HG03066 (cell line): Measurements from ENCODE around the gene TSPYL2.
A peak's percentile ranks its signal among the peaks of the same experiment; 100 is the strongest.

ENCODE experiments used
- ATAC-seq: cut with Tn5 transposase; IDR thresholded peaks from one replicate; pipeline ENCODE4 v1.9.1; 2021; ENCODE audit warnings: low read depth; ENCODE audit not compliant: unreplicated experiment

Gene TSPYL2

GRCh38 chrX:53078943-53079342, 3.2 kb upstream of the TSPYL2 start:
- ATAC-seq, result no peak

GRCh38 chrX:53080628-53081580, 1.3 kb upstream of the TSPYL2 start:
- ATAC-seq, result no peak

- peak; percentile 7 for ATAC-seq
These were observed 828 bp downstream of the TSPYL2 start for GRCh38 chrX:53082773-53083616.

- ATAC-seq, result no peak
These were observed 1.9 kb downstream of the TSPYL2 start for GRCh38 chrX:53084043-53084570.

GRCh38 chrX:53084863-53085262, 2.7 kb downstream of the TSPYL2 start:
- no peak for ATAC-seq

GRCh38 chrX:53085661-53086229, 3.6 kb downstream of the TSPYL2 start:
- ATAC-seq, result no peak

GRCh38 chrX:53086464-53086863, 4.3 kb downstream of the TSPYL2 start:
- ATAC-seq, result no peak

- ATAC-seq, result no peak
These were observed 5.2 kb downstream of the TSPYL2 start for GRCh38 chrX:53087388-53087831.

GRCh38 chrX:53088136-53088974, 6.2 kb downstream of the TSPYL2 start:
- ATAC-seq, result no peak

- ATAC-seq, result no peak
These were observed 7.2 kb downstream of the TSPYL2 start for GRCh38 chrX:53089224-53089842.

GRCh38 chrX:53089925-53090324, 7.8 kb downstream of the TSPYL2 start:
- ATAC-seq, result no peak

GRCh38 chrX:53091354-53091753, 9.2 kb downstream of the TSPYL2 start:
- no peak for ATAC-seq

GRCh38 chrX:53093177-53093655, 11.0 kb downstream of the TSPYL2 start:
- ATAC-seq, result peak; percentile 56

GRCh38 chrX:53093748-53094581, 11.8 kb downstream of the TSPYL2 start, which contains the start of gene KANTR:
TSS of gene KANTR (plus strand) at chrX:53094142. CDS start at chrX:53124273, 30,131 bp downstream.
- ATAC-seq, result peak; percentile 76

- ATAC-seq, result no peak
These were observed 12.4 kb downstream of the TSPYL2 start for GRCh38 chrX:53094582-53094905.

GRCh38 chrX:53095796-53096195, 13.6 kb downstream of the TSPYL2 start:
- no peak for ATAC-seq

- ATAC-seq, result no peak
These were observed 32.8 kb downstream of the TSPYL2 start for GRCh38 chrX:53114864-53115549.

- ATAC-seq, result no peak
These were observed 33.3 kb downstream of the TSPYL2 start for GRCh38 chrX:53115550-53115874.
